Stimulated activated naive CD4-positive, alpha-beta T cell (primary cell): Measurements from ENCODE around the gene FAM110D.

ENCODE experiments used
- DNase-seq, 6 experiments: peaks; one replicate each; lab custom pipeline; 2025; lab: John Stamatoyannopoulos, UW

The FAM110D gene

GRCh38 chr1:26129778-26130177, 29.1 kb upstream of the FAM110D start:
- DNase-seq = no peak

GRCh38 chr1:26130695-26131094, 28.2 kb upstream of the FAM110D start:
- DNase-seq = no peak

- no peak for DNase-seq
Measured at GRCh38 chr1:26132128-26132833, 26.6 kb upstream of the FAM110D start.

GRCh38 chr1:26132834-26133167, 26.1 kb upstream of the FAM110D start:
- DNase-seq = no peak

- no peak for DNase-seq
Measured at GRCh38 chr1:26134466-26134865, 24.4 kb upstream of the FAM110D start.

- DNase-seq = peak in 1 of 6 experiments; percentile 11
Measured at GRCh38 chr1:26138974-26139558, 19.8 kb upstream of the FAM110D start.

- DNase-seq = no peak
Measured at GRCh38 chr1:26142159-26142558, 16.7 kb upstream of the FAM110D start.

- DNase-seq = peak; percentile 54 to 77 (median 67)
Measured at GRCh38 chr1:26145041-26145959, 13.6 kb upstream of the FAM110D start.

GRCh38 chr1:26145960-26146294, 13.0 kb upstream of the FAM110D start:
- DNase-seq = no peak

- DNase-seq = no peak
Measured at GRCh38 chr1:26148887-26149286, 10.0 kb upstream of the FAM110D start.

- no peak for DNase-seq
Measured at GRCh38 chr1:26153966-26154532, 4.8 kb upstream of the FAM110D start.

GRCh38 chr1:26154750-26155149, 4.1 kb upstream of the FAM110D start:
- no peak for DNase-seq

GRCh38 chr1:26155370-26156284, 3.3 kb upstream of the FAM110D start:
- DNase-seq = no peak

GRCh38 chr1:26156285-26157038, 2.4 kb upstream of the FAM110D start:
- peak in 3 of 6 experiments; percentile 15 to 42 (median 18) for DNase-seq

- no peak for DNase-seq
Measured at GRCh38 chr1:26158271-26158907, 490 bp upstream of the FAM110D start.

GRCh38 chr1:26159743-26160039, 812 bp downstream of the FAM110D start:
- DNase-seq = no peak

- DNase-seq = no peak
Measured at GRCh38 chr1:26160527-26161414, 1.9 kb downstream of the FAM110D start.

GRCh38 chr1:26161415-26162219, 2.7 kb downstream of the FAM110D start:
- DNase-seq = peak in 4 of 6 experiments; percentile 17 to 49 (median 31)
